Measurements from ENCODE around the gene ERN1. TPM values are rescaled to one million over a fixed set of nuclear protein-coding genes. Genes with fewer than 3 reads are reported as not detected.

ERN1 gene
- total and polyA plus RNA-seq, 2 of the 13 experiments (the other 11 are each of a cell fraction or from before 2014, with no cell fraction given): 6.0 to 12.7 TPM

DNA sequence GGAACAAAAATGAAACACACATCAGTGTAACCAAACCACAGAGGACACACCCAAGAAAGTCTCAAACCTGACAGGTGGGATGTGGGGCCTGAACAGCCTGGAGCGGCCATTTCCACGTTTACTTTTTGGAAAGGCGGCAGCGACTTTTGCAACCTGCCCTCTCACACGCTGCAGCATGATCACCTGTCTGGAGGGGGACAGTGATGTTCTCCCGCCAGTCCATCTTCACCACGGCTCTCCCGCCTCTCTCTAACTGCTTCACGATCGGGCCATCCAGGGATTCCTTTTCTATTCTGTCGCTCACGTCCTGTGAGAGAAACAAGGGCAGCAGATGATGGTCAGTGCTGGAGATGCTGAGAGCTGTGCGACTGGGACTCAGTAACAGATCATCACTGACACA lies 84.8 kb downstream of the ERN1 start (continued):
- TF ChIP-seq ATF2 (CRISPR knock-in tag; IDR thresholded peaks at IDR 0.05): no peak
- TF ChIP-seq, protein P1, sequence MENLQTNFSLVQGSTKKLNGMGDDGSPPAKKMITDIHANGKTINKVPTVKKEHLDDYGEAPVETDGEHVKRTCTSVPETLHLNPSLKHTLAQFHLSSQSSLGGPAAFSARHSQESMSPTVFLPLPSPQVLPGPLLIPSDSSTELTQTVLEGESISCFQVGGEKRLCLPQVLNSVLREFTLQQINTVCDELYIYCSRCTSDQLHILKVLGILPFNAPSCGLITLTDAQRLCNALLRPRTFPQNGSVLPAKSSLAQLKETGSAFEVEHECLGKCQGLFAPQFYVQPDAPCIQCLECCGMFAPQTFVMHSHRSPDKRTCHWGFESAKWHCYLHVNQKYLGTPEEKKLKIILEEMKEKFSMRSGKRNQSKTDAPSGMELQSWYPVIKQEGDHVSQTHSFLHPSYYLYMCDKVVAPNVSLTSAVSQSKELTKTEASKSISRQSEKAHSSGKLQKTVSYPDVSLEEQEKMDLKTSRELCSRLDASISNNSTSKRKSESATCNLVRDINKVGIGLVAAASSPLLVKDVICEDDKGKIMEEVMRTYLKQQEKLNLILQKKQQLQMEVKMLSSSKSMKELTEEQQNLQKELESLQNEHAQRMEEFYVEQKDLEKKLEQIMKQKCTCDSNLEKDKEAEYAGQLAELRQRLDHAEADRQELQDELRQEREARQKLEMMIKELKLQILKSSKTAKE (CRISPR knock-in tag; IDR thresholded peaks at IDR 0.05; ENCODE audit: borderline replicate concordance): no peak
- no peak for TF ChIP-seq ZNF569 (CRISPR knock-in tag; IDR thresholded peaks at IDR 0.05; ENCODE audit: borderline replicate concordance)
- TF ChIP-seq ARHGAP35 (CRISPR knock-in tag; IDR thresholded peaks at IDR 0.05; ENCODE audit: borderline replicate concordance): no peak

DNA sequence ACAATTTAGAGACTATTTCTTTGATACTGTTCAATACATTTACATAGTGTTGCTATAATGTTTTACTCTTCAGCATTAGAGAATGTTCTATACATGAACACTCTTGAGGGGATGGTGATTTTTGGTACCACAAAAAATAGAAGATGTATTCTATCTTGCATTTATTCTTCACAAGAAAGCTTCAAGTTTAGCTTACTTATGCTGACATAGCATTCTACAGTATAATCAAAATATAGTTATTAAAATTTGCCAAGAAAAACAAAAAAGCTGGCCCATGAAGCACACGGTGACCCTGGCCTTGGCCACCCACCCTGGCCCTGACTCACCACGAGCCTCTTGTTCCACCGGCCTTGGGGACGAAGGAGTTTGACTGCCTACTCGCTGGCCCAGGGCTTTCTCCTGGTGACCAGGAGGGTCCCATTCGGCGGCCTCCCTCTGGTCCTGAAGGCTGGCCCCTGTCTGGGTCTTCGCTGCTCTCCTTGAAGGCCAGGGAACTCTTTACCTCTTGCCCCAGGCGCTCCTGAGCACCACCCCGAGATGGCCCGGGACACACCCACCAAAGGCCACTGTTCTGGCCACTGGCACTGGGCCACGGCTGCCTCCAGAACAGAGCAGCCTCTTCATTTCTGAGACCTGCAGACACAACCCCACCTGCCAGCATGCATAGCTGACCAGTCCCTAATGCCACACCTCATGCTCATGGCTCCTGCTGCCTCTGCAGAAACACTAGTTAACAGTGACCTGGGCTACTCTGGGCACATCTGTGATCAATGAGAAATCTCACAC lies 87.1 kb downstream of the ERN1 start:
- ChIA-PET CTCF (ENCODE audit: low intra/inter-chr PET ratio, low total read pairs) (no interaction called here), POLR2A (interaction anchor here (0.8 to 1.2 kb wide), 2 partner anchors 19 to 103 kb away, joined by 3 read pairs; no protein-coding TSS in a partner anchor)
- Histone ChIP-seq H3K36me3 (replicated peaks in 1 of 2; ENCODE audit: control insufficient read depth in 1 of 2, insufficient read depth in 2 of 2, low read length in 2 of 2) (peaks cover 27 to 48% of the 10 kb centered on the region in 2 experiments), H3K9ac (ENCODE audit: insufficient read depth, low read depth, low read length) (no peak overlapping the region), H3K4me3 (replicated peaks in 1 of 3; ENCODE audit: insufficient read depth in 1 of 3, low read depth in 2 of 3, low read length in 3 of 3) (no peak overlapping the region), H3K4me1 (ENCODE audit: insufficient read depth, low read length) (no peaks in the 10 kb centered on the region), H2AFZ (ENCODE audit: low read length) (no peak overlapping the region), H3K79me2 (ENCODE audit: insufficient read depth, low read length) (no peaks in the 10 kb centered on the region), H3K27me3 (ENCODE audit: control insufficient read depth in 1 of 2, insufficient read depth in 2 of 2, low read length in 2 of 2) (no peaks in the 10 kb centered on the region), H3K27ac (ENCODE audit: extremely low read length, insufficient read depth, low read length) (no peak overlapping the region), H4K20me1 (ENCODE audit: insufficient read depth, low read length) (no peaks in the 10 kb centered on the region), H3K4me2 (ENCODE audit: low read depth, low read length) (no peak overlapping the region), H3K9me3 (ENCODE audit: low read length) (no peaks in the 10 kb centered on the region)
- in situ Hi-C loops (cut with HindIII; ENCODE audit: extremely low pct_ligation_motif_present, low pct_unique_long_range_greater_than_20kb): no loop called here
- FAIRE-seq (no peak), ATAC-seq (no peak), DNase-seq (ENCODE audit: low spot score) (no peak)
- WGBS (ENCODE audit: low lambda C conversion rate): 98% methylated on average over 12 of the region's 12 CpGs
- BruUV-seq (replicated peaks): no TSS peak
- intact Hi-C loops (cut with micrococcal nuclease; ENCODE audit: unreplicated experiment): no loop called here
- TF ChIP-seq ZNF317 (CRISPR knock-in tag; IDR thresholded peaks at IDR 0.05) (no peak), ONECUT2 (CRISPR knock-in tag; IDR thresholded peaks at IDR 0.05) (no peak), AGO2 (optimal IDR thresholded peaks at IDR 0.05; ENCODE audit: low read depth, low read length) (peak; percentile 53), ZBTB42 (CRISPR knock-in tag; IDR thresholded peaks at IDR 0.05) (no peak), MAFF (IDR thresholded peaks at IDR 0.05; ENCODE audit: low read depth, low read length) (peak; percentile 83), FOXM1 (CRISPR knock-in tag; IDR thresholded peaks at IDR 0.05) (no peak), ZNF276 (CRISPR knock-in tag; IDR thresholded peaks at IDR 0.05; ENCODE audit: low read depth) (no peak)
- TF ChIP-seq, protein P2, sequence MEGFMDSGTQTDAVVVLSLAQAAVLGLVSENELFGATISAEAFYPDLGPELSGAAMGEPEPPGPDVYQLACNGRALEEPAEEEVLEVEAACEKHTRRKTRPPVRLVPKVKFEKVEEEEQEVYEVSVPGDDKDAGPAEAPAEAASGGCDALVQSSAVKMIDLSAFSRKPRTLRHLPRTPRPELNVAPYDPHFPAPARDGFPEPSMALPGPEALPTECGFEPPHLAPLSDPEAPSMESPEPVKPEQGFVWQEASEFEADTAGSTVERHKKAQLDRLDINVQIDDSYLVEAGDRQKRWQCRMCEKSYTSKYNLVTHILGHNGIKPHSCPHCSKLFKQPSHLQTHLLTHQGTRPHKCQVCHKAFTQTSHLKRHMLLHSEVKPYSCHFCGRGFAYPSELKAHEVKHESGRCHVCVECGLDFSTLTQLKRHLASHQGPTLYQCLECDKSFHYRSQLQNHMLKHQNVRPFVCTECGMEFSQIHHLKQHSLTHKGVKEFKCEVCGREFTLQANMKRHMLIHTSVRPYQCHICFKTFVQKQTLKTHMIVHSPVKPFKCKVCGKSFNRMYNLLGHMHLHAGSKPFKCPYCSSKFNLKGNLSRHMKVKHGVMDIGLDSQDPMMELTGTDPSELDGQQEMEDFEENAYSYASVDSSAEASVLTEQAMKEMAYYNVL (CRISPR knock-in tag; IDR thresholded peaks at IDR 0.05; ENCODE audit: borderline replicate concordance): no peak

Measured in HepG2 (cell line).